ENCODE results near the gene SCO2.
"Not testable (repeated sequence)": the region's sequence is repeated elsewhere in the genome, so short reads cannot be mapped to it uniquely, and the experiment has no call there.

Gene SCO2

GRCh38 chr22:50520826-50521453, 4.5 kb downstream of the SCO2 start:
- no peak for DNase-seq (ENCODE audit: low read depth in 2 of 2)

- DNase-seq (ENCODE audit: low read depth in 2 of 2): not testable (repeated sequence)
These were observed 5.2 kb downstream of the SCO2 start for GRCh38 chr22:50520184-50520583.

- DNase-seq (ENCODE audit: low read depth in 2 of 2): no peak
These were observed 6.2 kb downstream of the SCO2 start for GRCh38 chr22:50519151-50519550.

GRCh38 chr22:50518606-50519005, 6.8 kb downstream of the SCO2 start:
- DNase-seq (ENCODE audit: low read depth in 2 of 2): no peak

GRCh38 chr22:50517495-50518260, 7.7 kb downstream of the SCO2 start:
- DNase-seq (ENCODE audit: low read depth in 2 of 2): no peak

- no peak for DNase-seq (ENCODE audit: low read depth in 2 of 2)
These were observed 8.5 kb downstream of the SCO2 start for GRCh38 chr22:50516891-50517290.

GRCh38 chr22:50516068-50516467, 9.3 kb downstream of the SCO2 start:
- no peak for DNase-seq (ENCODE audit: low read depth in 2 of 2)

- DNase-seq (ENCODE audit: low read depth in 2 of 2): no peak
These were observed 12.2 kb downstream of the SCO2 start for GRCh38 chr22:50513175-50513574.

- no peak for DNase-seq (ENCODE audit: low read depth in 2 of 2)
These were observed 16.5 kb downstream of the SCO2 start for GRCh38 chr22:50508897-50509296.

- DNase-seq (ENCODE audit: low read depth in 2 of 2): peak; percentile 95
These were observed 17.2 kb downstream of the SCO2 start, which contains the start of gene NCAPH2 for GRCh38 chr22:50507991-50508884. Gene NCAPH2, plus strand, starts transcription at chr22:50508224. Its CDS starts 114 bp downstream, at chr22:50508338.

GRCh38 chr22:50507421-50507990, 17.9 kb downstream of the SCO2 start, which contains the start of gene LMF2:
Gene LMF2, minus strand, starts transcription at chr22:50507702. Its CDS starts 27 bp downstream, at chr22:50507675.
- peak; percentile 92 to 93 for DNase-seq (ENCODE audit: low read depth in 2 of 2)

- no peak for DNase-seq (ENCODE audit: low read depth in 2 of 2)
These were observed 18.6 kb downstream of the SCO2 start for GRCh38 chr22:50506611-50507420.

- no peak for DNase-seq (ENCODE audit: low read depth in 2 of 2)
These were observed 19.4 kb downstream of the SCO2 start for GRCh38 chr22:50505776-50506610.

GRCh38 chr22:50505276-50505775, 20.1 kb downstream of the SCO2 start:
- no peak for DNase-seq (ENCODE audit: low read depth in 2 of 2)

- no peak for DNase-seq (ENCODE audit: low read depth in 2 of 2)
These were observed 20.8 kb downstream of the SCO2 start for GRCh38 chr22:50504369-50505211.

- no peak for DNase-seq (ENCODE audit: low read depth in 2 of 2)
These were observed 21.8 kb downstream of the SCO2 start for GRCh38 chr22:50503475-50504145.

- no peak for DNase-seq (ENCODE audit: low read depth in 2 of 2)
These were observed 22.5 kb downstream of the SCO2 start for GRCh38 chr22:50502628-50503474.

Measured in stimulated activated CD4-positive, alpha-beta T cell treated with anti-CD3 and anti-CD28 coated beads, Interleukin-1b, Interleukin-23, amount 100 ng/mL, for 1 hour (primary cell).